HG03159 (cell line): ENCODE measurements around the gene ZC3H7B.

ENCODE experiments used
- ATAC-seq: cut with Tn5 transposase; IDR thresholded peaks from one replicate; pipeline ENCODE4 v1.9.1; 2021; ENCODE audit warnings: mild to moderate bottlenecking, moderate library complexity; ENCODE audit not compliant: unreplicated experiment

The ZC3H7B gene

GRCh38 chr22:41352058-41352457 lies 50.7 kb downstream of the ZC3H7B start:
- no peak for ATAC-seq

GRCh38 chr22:41353862-41354575 lies 52.7 kb downstream of the ZC3H7B start:
- ATAC-seq, result no peak

GRCh38 chr22:41354979-41355378 lies 53.7 kb downstream of the ZC3H7B start:
- ATAC-seq, result no peak

GRCh38 chr22:41355895-41356294 lies 54.6 kb downstream of the ZC3H7B start:
- no peak for ATAC-seq

- ATAC-seq, result no peak
Measured at GRCh38 chr22:41356430-41357028, 55.2 kb downstream of the ZC3H7B start.

- no peak for ATAC-seq
Measured at GRCh38 chr22:41357191-41357590, 55.9 kb downstream of the ZC3H7B start.

GRCh38 chr22:41358927-41359326 lies 57.6 kb downstream of the ZC3H7B start:
- no peak for ATAC-seq

- ATAC-seq, result no peak
Measured at GRCh38 chr22:41359376-41359775, 58.1 kb downstream of the ZC3H7B start.

- no peak for ATAC-seq
Measured at GRCh38 chr22:41360126-41360525, 58.8 kb downstream of the ZC3H7B start.

- ATAC-seq, result no peak
Measured at GRCh38 chr22:41361716-41362310, 60.5 kb downstream of the ZC3H7B start.

GRCh38 chr22:41362615-41363014 lies 61.3 kb downstream of the ZC3H7B start:
- no peak for ATAC-seq

- ATAC-seq, result no peak
Measured at GRCh38 chr22:41364233-41364632, 62.9 kb downstream of the ZC3H7B start.

GRCh38 chr22:41364955-41365354 lies 63.6 kb downstream of the ZC3H7B start:
- ATAC-seq, result no peak

GRCh38 chr22:41365425-41365824 lies 64.1 kb downstream of the ZC3H7B start:
- ATAC-seq, result no peak

- no peak for ATAC-seq
Measured at GRCh38 chr22:41366323-41367029, 65.2 kb downstream of the ZC3H7B start.

GRCh38 chr22:41367039-41367679 lies 65.8 kb downstream of the ZC3H7B start:
- ATAC-seq, result no peak

GRCh38 chr22:41367680-41368542 lies 66.6 kb downstream of the ZC3H7B start:
- ATAC-seq, result no peak

GRCh38 chr22:41368543-41369423 lies 67.5 kb downstream of the ZC3H7B start:
- no peak for ATAC-seq

- no peak for ATAC-seq
Measured at GRCh38 chr22:41369424-41369745, 68.1 kb downstream of the ZC3H7B start.
